Mucosa of stomach (tissue), 1 donor: ENCODE data around the gene NTM.

Experiments used
- H3K27me3 ChIP-seq: one replicate; pipeline ENCODE4 v1.7.0; 2013; ENCODE audit warnings: mild to moderate bottlenecking, low read length; ENCODE audit not compliant: control insufficient read depth, insufficient read depth
- H3K36me3 ChIP-seq: one replicate; pipeline ENCODE4 v1.7.0; 2013; ENCODE audit warnings: low read length; ENCODE audit not compliant: control insufficient read depth, insufficient read depth
- H3K4me1 ChIP-seq: one replicate; pipeline ENCODE4 v1.7.0; 2013; ENCODE audit warnings: mild to moderate bottlenecking, low read length; ENCODE audit not compliant: control insufficient read depth, insufficient read depth
- H3K4me3 ChIP-seq: one replicate; pipeline ENCODE4 v1.7.0; 2013; ENCODE audit warnings: low read length
- H3K9ac ChIP-seq: one replicate; pipeline ENCODE4 v1.7.0; 2013; ENCODE audit warnings: mild to moderate bottlenecking, low read length, moderate library complexity
- H3K9me3 ChIP-seq: one replicate; pipeline ENCODE4 v1.7.0; 2013; ENCODE audit warnings: mild to moderate bottlenecking, low read length, moderate library complexity; ENCODE audit not compliant: control insufficient read depth
- donor health status: Pancreatic carcinoma.

The NTM gene

DNA sequence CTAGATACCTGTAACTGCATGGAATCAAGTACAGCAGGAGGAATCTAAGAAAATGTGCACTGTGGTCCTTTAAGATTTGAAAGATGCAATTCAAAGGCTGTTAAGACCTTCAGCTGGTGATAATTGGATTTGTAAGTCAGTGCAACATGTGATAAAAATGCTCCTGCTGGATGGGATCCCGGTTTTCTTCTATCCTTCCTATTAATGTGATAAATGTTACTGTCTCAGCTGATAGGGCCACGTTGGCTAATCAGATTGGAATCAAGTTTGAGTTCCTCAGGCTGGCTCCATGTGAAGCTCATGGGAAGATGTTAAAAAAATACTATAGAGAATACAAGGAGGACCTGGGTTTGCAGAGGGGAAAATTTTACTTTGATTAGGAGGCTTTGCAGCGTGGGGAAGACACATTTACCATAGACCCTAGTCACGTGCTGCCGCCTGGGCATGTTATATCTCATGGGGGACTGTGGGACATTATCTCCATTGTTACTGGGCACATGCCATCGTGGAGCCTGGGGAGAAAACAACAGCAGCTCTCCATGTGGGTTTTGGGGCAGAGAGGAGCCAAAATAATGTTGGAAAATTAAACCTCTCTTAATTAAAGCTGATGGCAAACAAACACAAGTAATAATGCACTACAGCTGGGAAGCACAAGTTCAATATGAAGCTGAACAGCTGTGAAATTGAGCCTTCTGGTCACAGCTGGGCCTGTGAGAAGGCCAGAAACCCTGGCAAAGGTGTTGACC, 652.5 kb downstream of the NTM start:
- H3K4me1 ChIP-seq = no peaks in the 10 kb centered on the region
- no peaks in the 10 kb centered on the region for H3K27me3 ChIP-seq
- H3K9me3 ChIP-seq = no peaks in the 10 kb centered on the region
- H3K36me3 ChIP-seq = no peaks in the 10 kb centered on the region
- H3K4me3 ChIP-seq = no peak overlapping the region
- H3K9ac ChIP-seq = no peak overlapping the region

DNA sequence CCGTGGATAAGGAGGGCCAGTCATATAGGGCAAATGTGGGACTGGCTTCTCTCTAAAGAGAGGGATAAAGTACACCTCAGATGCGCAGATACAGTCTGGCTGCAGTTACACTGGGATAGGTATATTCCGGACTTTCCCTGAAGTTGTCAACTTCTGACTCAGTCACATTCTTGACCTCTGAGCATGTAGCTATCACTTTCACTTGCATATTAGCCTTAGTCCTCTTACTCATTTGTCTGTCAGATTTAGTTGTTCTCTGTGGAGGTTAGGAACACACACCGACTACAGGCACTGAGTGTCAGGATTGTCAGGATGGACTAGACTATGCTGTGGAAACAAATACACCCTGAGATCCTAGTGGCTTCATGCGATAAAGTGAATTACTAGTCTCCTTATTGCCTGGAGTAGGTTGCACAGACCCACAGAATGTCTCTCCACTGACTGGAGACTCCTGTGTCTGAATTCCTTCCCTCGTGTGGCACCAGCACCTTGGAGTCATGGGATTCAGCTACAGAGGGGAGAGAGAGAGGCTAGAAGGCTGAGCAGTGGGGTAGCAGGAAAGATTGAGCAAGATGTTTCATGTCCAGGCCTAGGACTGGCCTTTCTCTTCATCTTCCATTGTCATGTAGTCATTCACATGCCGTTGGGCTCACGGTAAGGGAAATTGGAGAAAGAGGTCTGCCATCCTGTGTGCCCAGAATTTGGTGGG, 654.3 kb downstream of the NTM start:
- H3K4me1 ChIP-seq = no peaks in the 10 kb centered on the region
- no peaks in the 10 kb centered on the region for H3K36me3 ChIP-seq
- no peak overlapping the region for H3K4me3 ChIP-seq
- H3K9me3 ChIP-seq = no peaks in the 10 kb centered on the region
- no peaks in the 10 kb centered on the region for H3K27me3 ChIP-seq
- no peak overlapping the region for H3K9ac ChIP-seq

DNA sequence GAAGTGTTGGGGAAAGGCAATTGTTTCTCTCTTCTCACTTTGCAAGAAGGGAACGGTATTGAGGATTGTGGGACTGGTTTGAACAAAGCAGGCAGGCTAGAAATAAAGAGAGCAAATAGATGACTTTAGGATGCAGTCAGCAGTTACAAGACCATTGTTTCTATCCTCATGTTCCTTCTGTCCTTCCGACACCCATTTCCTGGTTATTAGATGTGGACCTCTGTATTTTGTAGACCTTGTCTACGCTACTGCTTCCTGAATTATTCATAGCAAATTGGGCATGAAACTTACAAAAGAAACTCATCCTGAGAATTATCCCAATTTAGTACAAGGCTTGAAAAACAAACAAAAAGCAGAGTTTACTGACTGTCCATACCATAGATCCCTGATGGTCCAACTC, 656.3 kb downstream of the NTM start:
- no peaks in the 10 kb centered on the region for H3K36me3 ChIP-seq
- H3K9me3 ChIP-seq = no peaks in the 10 kb centered on the region
- no peak overlapping the region for H3K4me3 ChIP-seq
- no peak overlapping the region for H3K9ac ChIP-seq
- no peaks in the 10 kb centered on the region for H3K27me3 ChIP-seq
- H3K4me1 ChIP-seq = no peaks in the 10 kb centered on the region

DNA sequence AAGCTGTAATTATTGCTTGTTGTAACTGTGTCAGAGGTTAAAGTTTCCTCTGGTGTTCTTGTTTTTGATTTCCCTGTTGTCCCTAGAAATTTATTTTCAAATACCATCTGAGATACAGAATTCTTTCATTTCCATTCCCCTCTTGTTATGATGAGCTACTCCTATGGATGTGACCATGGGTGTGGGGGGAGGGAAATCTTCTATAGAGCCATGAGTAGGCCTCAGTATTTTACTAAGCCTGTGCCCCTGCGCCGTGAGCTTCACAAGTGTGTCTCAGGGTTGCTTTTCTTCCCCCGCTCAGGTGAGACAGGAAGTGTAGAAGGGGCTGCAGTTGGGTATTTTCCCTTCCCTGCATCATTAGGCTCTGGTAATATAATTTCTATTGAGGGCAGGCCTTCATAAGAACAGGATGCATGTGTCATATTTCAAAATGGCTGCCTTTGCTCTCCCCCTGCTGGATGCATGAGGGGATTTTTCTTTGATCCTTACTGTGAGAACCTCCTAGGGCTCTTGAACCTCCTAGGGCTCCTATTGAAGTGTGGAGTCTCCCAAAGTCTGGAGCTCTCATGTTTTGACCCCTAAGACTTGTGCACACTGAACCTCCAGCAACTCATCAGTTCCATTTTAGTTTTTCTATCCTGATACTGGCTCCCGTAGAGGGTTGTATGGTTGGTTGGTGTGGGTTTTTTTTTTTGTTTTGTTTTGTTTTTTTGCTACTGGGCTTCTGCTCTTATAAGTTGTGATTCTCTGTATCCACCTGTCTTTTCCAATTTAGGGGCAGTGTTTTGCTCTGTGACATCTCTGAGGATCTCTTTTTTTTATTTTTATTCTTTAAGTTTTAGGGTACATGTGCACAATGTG, 658.2 kb downstream of the NTM start:
- no peak overlapping the region for H3K9ac ChIP-seq
- H3K27me3 ChIP-seq = no peaks in the 10 kb centered on the region
- H3K9me3 ChIP-seq = no peaks in the 10 kb centered on the region
- H3K36me3 ChIP-seq = no peaks in the 10 kb centered on the region
- H3K4me1 ChIP-seq = no peaks in the 10 kb centered on the region
- H3K4me3 ChIP-seq = no peak overlapping the region

DNA sequence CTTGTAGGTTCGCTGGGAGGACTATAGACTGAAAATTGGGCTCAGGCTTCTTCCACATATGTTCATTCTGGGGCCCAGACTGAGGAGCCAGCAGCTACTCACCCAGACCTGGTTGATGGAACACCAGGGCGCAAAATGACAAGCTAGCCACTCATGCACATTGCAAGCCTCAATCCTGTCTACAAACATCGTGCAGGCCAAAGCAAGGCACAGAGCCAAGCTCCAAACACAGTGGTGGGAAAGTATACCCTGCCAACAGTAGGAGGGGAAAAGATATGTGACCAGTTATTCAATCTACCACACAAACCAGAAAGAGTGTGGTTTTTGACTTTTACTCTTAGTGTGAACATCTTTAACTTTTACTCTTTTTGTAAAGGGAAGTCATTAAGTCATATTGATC, 660.5 kb downstream of the NTM start:
- H3K4me3 ChIP-seq = no peak overlapping the region
- no peaks in the 10 kb centered on the region for H3K4me1 ChIP-seq
- no peaks in the 10 kb centered on the region for H3K27me3 ChIP-seq
- no peak overlapping the region for H3K9ac ChIP-seq
- H3K36me3 ChIP-seq = no peaks in the 10 kb centered on the region
- no peaks in the 10 kb centered on the region for H3K9me3 ChIP-seq

DNA sequence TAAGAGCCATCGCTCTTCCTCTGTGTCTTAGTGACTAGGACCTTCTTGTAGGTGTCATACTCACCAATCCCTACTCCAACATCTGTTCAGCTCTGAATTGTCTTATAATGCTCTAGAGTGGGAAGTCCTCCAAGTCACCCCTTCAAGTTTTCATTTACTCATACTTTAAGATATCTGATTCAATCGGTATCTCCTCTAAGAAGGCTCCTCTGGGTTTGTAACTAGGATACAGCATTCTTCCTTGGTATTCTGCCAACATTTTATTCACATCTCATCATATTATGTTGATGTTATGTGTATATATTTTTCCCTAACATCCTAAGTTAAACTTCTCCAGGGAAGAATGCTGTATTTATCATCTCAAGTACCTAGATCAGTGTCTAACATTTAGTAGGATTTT, 662.1 kb downstream of the NTM start:
- no peaks in the 10 kb centered on the region for H3K4me1 ChIP-seq
- no peaks in the 10 kb centered on the region for H3K27me3 ChIP-seq
- no peak overlapping the region for H3K9ac ChIP-seq
- H3K4me3 ChIP-seq = no peak overlapping the region
- H3K36me3 ChIP-seq = no peaks in the 10 kb centered on the region
- no peaks in the 10 kb centered on the region for H3K9me3 ChIP-seq

DNA sequence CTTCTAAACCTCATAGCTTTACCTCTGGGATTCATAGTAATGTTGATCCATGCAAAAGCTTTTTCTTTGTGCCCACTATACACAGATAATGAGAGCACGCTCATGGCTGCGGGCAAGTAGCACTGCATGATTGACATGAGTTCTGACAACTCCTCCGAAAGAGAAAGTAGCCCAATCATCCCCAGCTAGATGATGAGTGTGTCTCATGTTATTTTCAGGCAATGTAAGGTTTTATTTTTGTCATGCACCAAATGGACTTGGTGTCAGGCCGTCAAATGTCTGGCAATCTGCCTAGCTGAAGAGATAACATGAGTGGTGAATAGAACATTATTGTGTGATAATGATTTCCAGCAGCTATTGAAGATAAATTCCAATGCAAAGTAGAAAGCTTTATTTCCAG, 662.6 kb downstream of the NTM start:
- Histone ChIP-seq H3K9ac (no peak overlapping the region), H3K27me3 (no peaks in the 10 kb centered on the region), H3K4me1 (no peaks in the 10 kb centered on the region), H3K4me3 (no peak overlapping the region), H3K36me3 (no peaks in the 10 kb centered on the region), H3K9me3 (no peaks in the 10 kb centered on the region)

DNA sequence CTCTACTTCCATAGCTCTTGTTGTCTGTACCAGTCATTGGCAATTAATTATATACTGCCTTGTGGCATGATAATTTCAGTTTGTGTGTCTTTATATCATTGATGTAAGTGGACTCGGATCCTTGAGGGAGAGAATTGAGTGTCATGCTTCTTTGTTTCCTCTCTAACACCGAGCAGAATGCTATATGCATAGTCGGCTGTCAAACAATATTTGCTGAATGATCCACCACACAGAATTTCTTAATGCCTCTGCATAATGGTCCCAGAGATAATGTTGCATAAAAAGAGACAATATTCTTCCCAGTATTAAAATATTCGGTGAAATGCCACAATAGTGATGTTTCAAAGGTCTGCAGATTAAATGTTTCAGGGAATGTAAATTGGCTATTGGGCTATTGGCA, 664.8 kb downstream of the NTM start:
- H3K9ac ChIP-seq = no peak overlapping the region
- H3K36me3 ChIP-seq = no peaks in the 10 kb centered on the region
- no peaks in the 10 kb centered on the region for H3K9me3 ChIP-seq
- no peaks in the 10 kb centered on the region for H3K4me1 ChIP-seq
- no peaks in the 10 kb centered on the region for H3K27me3 ChIP-seq
- H3K4me3 ChIP-seq = no peak overlapping the region

DNA sequence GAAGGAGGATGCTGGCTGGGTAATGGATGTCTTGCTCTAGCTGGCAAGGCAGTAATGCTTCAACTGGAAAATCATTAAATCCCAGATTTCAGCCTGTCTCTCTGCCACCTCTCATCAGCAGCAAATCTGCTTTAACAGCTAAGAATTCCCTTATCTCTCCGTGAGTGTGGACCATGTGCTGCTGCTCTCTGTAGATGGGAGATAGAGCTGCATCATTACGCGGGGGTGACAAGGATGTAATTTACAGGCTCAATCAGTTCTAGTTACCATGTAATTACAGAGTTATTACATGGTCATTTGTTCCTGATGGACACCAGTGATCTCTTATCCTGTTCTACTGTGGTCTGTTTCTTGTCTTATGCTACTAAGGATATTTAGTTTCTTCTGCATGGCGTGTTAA, 665.4 kb downstream of the NTM start:
- Histone ChIP-seq H3K27me3 (no peaks in the 10 kb centered on the region), H3K9ac (no peak overlapping the region), H3K36me3 (no peaks in the 10 kb centered on the region), H3K4me3 (no peak overlapping the region), H3K9me3 (no peaks in the 10 kb centered on the region), H3K4me1 (no peaks in the 10 kb centered on the region)

DNA sequence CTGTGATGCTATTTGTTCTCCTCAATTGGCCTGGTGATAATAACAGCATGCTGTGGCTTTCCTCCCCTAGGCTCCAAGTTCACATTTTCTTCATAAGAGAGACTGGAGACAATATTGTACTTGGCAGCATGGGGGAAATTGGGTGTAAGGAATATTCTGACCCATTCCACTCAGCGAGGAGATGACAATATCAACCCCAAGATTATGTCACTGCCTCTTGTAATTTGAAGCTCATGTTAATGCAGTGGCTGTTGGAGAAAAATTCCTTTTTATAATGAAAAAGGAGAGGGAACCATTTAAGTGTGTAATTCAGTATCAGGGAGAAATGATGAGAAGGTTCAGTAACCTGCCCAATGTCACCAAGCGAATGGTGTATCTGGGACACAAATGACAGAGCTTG, 665.8 kb downstream of the NTM start:
- Histone ChIP-seq H3K27me3 (no peaks in the 10 kb centered on the region), H3K9ac (no peak overlapping the region), H3K4me3 (no peak overlapping the region), H3K36me3 (no peaks in the 10 kb centered on the region), H3K9me3 (no peaks in the 10 kb centered on the region), H3K4me1 (no peaks in the 10 kb centered on the region)

DNA sequence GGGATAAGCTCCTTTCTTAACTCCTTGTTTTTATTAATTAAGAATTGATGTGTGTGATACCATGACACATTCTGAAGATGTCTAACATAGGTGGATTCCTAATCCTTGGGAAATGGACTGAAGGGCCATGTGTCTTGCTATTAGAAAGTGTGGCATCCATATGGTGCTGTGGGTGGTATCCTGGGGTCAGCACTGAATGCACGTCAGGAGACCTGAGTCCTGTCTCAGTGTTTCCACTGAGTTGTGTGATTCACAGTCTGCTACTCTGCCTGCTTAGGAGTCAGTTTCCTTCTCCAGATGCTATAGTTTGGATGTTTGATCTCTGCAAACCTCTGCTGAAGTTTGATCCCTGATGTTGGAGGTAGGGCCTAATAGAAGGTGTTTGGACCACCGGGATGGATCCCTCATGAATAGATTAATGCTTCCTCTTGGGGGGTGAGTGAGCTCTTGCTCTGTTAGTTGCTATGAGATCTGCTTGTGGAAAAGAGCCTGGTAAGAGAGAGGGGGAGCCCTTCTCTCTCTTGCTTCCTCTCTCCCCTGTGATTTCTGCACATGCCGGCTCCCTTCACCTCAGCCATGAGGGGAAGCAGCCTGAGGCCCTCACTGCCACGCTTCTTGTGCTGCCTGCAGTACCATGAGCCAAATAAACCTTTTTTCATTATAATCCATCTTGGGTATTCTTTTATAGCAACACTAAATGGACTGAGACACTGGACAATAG, 666.5 kb downstream of the NTM start:
- H3K27me3 ChIP-seq = no peaks in the 10 kb centered on the region
- H3K9ac ChIP-seq = no peak overlapping the region
- no peaks in the 10 kb centered on the region for H3K9me3 ChIP-seq
- no peak overlapping the region for H3K4me3 ChIP-seq
- H3K36me3 ChIP-seq = no peaks in the 10 kb centered on the region
- no peaks in the 10 kb centered on the region for H3K4me1 ChIP-seq
